ENCODE results near the gene SULT1A2.

Gene SULT1A2

DNA sequence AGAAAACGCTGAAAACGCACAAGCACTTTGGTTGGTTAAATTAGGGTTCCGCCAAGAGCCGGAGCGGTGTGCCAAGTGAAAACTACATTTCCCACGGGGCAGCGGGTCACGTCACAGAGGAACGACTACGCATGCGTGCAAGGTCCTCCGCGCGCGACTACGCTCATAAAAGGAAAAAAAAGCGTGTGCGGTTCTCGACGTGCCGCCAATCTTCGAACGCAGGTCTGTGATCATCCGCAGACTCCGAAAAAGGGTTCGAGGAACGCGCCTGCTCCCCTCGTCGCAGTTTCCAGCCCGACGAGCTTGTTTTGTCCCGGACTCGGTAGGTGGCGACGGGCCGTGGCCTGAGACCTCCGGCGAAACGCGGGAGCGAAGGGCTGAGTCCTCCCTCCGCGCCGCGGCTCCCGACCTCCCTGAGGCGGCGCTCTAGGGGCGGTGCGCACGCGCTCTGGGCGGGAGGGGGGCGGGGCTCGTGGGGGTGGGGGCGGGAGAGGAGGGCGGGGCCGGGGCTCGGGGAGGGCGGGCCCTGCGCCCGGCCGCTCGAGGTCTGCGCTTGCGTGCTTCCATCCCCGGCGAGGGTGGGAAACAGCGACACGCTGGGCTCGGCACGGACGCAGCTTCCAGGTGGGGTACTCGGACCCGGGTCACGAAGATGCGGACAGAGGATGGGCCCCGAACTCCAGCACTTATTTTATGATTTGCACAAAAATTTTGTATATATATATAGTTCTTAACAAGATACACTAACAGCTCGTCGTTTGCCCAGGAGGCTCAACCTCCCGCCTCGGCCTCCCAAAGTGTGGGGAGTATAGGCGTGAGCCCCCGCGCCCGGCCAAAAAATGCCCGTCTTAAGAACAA, 42.8 kb downstream of the SULT1A2 start, which contains the start of gene SGF29:
Gene SGF29 (plus strand): TSS at position 145 of the 858 bp plus-strand sequence. CDS start 27,150 bp downstream, outside the sequence.
- Histone ChIP-seq H4K20me1 (ENCODE audit: low read depth, low read length) (no peaks in the 10 kb centered on the region), H3K79me2 (ENCODE audit: insufficient read depth, low read length) (peaks cover 39% of the 10 kb centered on the region), H3K27ac (ENCODE audit: low read depth, low read length) (peak within 1 kb of the TSS; percentile 93), H3K9me3 (ENCODE audit: insufficient read depth, low read length) (no peaks in the 10 kb centered on the region), H2AFZ (ENCODE audit: low read depth, low read length, severe bottlenecking) (peak within 1 kb of the TSS; percentile 78), H3K9ac (ENCODE audit: low read length) (peak within 1 kb of the TSS; percentile 87), H3K9me2 (replicated peaks; ENCODE audit: insufficient read depth, low read length) (no peaks in the 10 kb centered on the region), H3K27me3 (ENCODE audit: low read length) (no peaks in the 10 kb centered on the region), H3F3A (ENCODE audit: insufficient read depth) (no peaks in the 10 kb centered on the region), H3K4me3 (ENCODE audit: insufficient read depth, low read length, poor library complexity, severe bottlenecking) (peak within 1 kb of the TSS; percentile 96), H3K4me2 (ENCODE audit: low read depth, low read length, poor library complexity, severe bottlenecking) (peak within 1 kb of the TSS; percentile 98), H3K36me3 (ENCODE audit: low read length) (no peaks in the 10 kb centered on the region; the same call in 1 of the 2 replicates)
- TF ChIP-seq, protein P1, sequence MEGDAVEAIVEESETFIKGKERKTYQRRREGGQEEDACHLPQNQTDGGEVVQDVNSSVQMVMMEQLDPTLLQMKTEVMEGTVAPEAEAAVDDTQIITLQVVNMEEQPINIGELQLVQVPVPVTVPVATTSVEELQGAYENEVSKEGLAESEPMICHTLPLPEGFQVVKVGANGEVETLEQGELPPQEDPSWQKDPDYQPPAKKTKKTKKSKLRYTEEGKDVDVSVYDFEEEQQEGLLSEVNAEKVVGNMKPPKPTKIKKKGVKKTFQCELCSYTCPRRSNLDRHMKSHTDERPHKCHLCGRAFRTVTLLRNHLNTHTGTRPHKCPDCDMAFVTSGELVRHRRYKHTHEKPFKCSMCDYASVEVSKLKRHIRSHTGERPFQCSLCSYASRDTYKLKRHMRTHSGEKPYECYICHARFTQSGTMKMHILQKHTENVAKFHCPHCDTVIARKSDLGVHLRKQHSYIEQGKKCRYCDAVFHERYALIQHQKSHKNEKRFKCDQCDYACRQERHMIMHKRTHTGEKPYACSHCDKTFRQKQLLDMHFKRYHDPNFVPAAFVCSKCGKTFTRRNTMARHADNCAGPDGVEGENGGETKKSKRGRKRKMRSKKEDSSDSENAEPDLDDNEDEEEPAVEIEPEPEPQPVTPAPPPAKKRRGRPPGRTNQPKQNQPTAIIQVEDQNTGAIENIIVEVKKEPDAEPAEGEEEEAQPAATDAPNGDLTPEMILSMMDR (IDR thresholded peaks at IDR 0.05; ENCODE audit: insufficient read depth, low read length, poor library complexity, severe bottlenecking), result peak; percentile 18
- no peak for TF ChIP-seq EZH2phosphoT487 (conservative IDR thresholded peaks at IDR 0.05; ENCODE audit: low read length)

DNA sequence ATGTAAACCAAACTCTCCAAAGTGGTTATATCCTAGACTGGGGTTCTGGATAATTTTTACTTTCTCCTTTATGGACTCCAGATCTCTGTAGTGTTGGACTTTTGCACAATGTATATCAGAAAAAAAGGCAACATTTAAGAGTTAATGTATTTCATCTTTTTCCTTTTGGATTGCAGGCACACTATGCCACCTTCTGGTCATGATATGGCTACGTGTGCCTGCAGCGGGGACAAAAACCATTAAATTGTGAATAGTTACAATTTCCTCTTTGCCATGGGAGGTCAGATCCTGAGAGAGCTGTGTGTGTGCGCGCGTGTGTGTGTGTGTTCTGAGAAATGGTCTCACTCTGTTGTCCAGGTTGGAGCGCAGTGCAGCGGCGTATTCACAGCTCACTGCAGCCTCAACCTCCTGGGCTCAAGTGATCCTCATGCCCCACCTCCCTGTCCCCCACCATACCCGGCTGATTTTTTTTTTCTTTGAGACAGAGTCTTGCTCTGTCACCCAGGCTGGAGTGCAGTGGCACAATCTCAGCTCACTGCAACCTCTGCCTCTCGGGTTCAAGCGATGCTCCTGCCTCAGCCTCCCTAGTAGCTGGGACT, 47.5 kb downstream of the SULT1A2 start:
- no peaks in the 10 kb centered on the region for H3K36me3 ChIP-seq (ENCODE audit: low read length)
- no peaks in the 10 kb centered on the region for H3F3A ChIP-seq (ENCODE audit: insufficient read depth)
- H3K4me3 ChIP-seq (ENCODE audit: insufficient read depth, low read length, poor library complexity, severe bottlenecking), result no peak overlapping the region
- TF ChIP-seq, protein P1 (IDR thresholded peaks at IDR 0.05; ENCODE audit: insufficient read depth, low read length, poor library complexity, severe bottlenecking), result peak; percentile 12
- TF ChIP-seq EZH2phosphoT487 (conservative IDR thresholded peaks at IDR 0.05; ENCODE audit: low read length), result no peak
- H3K9ac ChIP-seq (ENCODE audit: low read length), result no peak overlapping the region
- H3K4me2 ChIP-seq (ENCODE audit: low read depth, low read length, poor library complexity, severe bottlenecking), result no peak overlapping the region
- H3K79me2 ChIP-seq (ENCODE audit: insufficient read depth, low read length), result peaks cover 2% of the 10 kb centered on the region
- H3K27ac ChIP-seq (ENCODE audit: low read depth, low read length), result no peak overlapping the region
- H4K20me1 ChIP-seq (ENCODE audit: low read depth, low read length), result no peaks in the 10 kb centered on the region
- H2AFZ ChIP-seq (ENCODE audit: low read depth, low read length, severe bottlenecking), result no peak overlapping the region
- H3K9me3 ChIP-seq (ENCODE audit: insufficient read depth, low read length), result no peaks in the 10 kb centered on the region
- H3K9me2 ChIP-seq (replicated peaks; ENCODE audit: insufficient read depth, low read length), result no peaks in the 10 kb centered on the region
- no peaks in the 10 kb centered on the region for H3K27me3 ChIP-seq (ENCODE audit: low read length)

DNA sequence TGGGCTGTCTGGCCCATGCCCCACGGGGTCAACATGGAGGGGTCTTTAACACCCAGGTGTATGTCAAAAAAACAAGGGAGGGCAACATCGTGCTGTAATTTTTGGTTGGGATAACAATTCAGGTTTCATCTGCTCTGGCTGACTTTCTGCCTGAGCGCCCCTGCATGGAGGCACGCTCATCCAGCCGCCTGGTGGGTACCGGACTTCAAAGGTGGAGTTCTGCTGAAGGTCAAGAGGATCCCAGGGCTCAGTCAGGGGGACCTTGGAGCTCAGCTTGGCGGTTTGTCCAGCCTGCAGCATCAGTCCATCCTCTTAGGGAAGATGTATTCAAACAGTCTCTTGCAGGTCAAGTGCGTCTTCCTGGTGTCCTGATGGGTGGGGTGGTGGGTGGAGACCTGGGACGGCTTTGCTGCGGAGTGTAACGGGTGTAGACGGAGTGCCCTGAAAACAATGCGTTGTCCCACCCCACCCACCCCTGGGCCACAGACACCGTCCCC, 48.5 kb downstream of the SULT1A2 start:
- H4K20me1 ChIP-seq (ENCODE audit: low read depth, low read length), result no peaks in the 10 kb centered on the region
- no peak overlapping the region for H3K4me2 ChIP-seq (ENCODE audit: low read depth, low read length, poor library complexity, severe bottlenecking)
- no peak overlapping the region for H3K27ac ChIP-seq (ENCODE audit: low read depth, low read length)
- no peak overlapping the region for H2AFZ ChIP-seq (ENCODE audit: low read depth, low read length, severe bottlenecking)
- H3K9me3 ChIP-seq (ENCODE audit: insufficient read depth, low read length), result no peaks in the 10 kb centered on the region
- H3K79me2 ChIP-seq (ENCODE audit: insufficient read depth, low read length), result no peaks in the 10 kb centered on the region
- H3K27me3 ChIP-seq (ENCODE audit: low read length), result no peaks in the 10 kb centered on the region
- H3F3A ChIP-seq (ENCODE audit: insufficient read depth), result no peaks in the 10 kb centered on the region
- H3K9me2 ChIP-seq (replicated peaks; ENCODE audit: insufficient read depth, low read length), result no peaks in the 10 kb centered on the region
- H3K9ac ChIP-seq (ENCODE audit: low read length), result no peak overlapping the region
- H3K4me3 ChIP-seq (ENCODE audit: insufficient read depth, low read length, poor library complexity, severe bottlenecking), result no peak overlapping the region
- no peaks in the 10 kb centered on the region for H3K36me3 ChIP-seq (ENCODE audit: low read length)
- no peak for TF ChIP-seq EZH2phosphoT487 (conservative IDR thresholded peaks at IDR 0.05; ENCODE audit: low read length)
- TF ChIP-seq, protein P1 (IDR thresholded peaks at IDR 0.05; ENCODE audit: insufficient read depth, low read length, poor library complexity, severe bottlenecking), result no peak
